HG03469 (cell line): Measurements from ENCODE around the gene SLC1A4.
"Not testable (repeated sequence)": the region's sequence is repeated elsewhere in the genome, so short reads cannot be mapped to it uniquely, and the experiment has no call there.

Experiments used
- ATAC-seq: cut with Tn5 transposase; IDR thresholded peaks from one replicate; pipeline ENCODE4 v1.9.1; 2021; ENCODE audit warnings: mild to moderate bottlenecking, moderate library complexity, moderate number of reproducible peaks; ENCODE audit not compliant: unreplicated experiment

The SLC1A4 gene

DNA sequence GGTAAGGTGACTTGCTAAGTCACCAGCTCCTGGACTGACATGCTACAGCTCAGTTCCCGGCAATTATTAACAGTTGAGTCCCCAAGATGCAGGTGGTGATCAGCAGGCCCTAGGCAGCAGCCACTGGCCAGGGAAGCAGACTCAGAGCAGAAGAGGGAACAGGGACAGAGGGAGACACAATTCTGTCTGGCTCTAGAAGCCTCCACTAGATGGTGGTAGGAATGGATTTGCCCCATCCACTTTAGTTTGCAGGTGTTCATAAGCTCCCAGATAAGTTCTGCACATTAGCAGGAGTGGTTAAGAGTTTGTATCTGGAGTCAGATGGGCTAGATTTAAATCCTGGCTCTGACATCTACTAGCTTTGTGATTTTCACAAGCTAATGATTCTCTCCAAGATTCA is 25.5 kb upstream of the SLC1A4 start:
- no peak for ATAC-seq

DNA sequence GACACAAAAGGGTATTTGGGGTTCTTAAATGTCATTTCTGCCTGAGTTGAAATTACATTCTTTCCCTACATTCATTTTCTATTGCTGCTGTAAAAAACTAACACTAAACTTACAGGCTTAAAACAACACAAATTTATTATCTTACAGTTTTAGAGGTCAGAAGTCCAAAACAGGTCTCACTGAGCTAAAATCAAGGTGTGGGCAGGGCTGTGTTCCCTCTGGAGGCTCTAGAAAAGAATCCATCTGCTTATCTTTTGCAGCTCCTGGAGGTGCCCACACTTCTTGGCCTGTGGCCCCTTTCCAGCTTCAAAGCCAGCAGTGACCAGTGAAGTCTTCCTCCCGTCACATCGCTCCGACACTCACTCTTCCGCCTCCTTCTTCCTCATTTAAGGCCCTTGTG is 23.2 kb upstream of the SLC1A4 start:
- no peak for ATAC-seq

DNA sequence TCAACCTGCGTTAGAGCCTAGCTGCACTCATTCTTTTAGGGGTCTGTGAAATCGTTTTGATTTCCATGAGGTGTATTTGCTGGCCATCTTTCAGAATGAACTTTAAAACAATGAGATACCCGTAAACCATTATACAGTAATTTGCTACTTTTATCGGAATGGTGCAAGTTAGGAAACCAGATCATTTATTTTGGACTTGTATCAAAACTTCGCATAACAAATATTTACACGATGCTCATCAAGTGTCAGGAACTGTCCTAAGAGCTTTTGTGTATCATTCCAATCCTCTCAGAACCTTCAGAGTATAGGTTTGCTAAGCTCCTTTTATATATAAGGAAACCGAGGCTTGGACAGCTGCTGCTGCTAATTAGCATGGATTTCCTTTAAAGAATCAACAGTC is 22.4 kb upstream of the SLC1A4 start:
- ATAC-seq = no peak

- no peak for ATAC-seq
Observed at GRCh38 chr2:64967601-64968000, 21.6 kb upstream of the SLC1A4 start.

GRCh38 chr2:64969086-64969485 is 20.1 kb upstream of the SLC1A4 start:
- ATAC-seq = not testable (repeated sequence)

- no peak for ATAC-seq
Observed at GRCh38 chr2:64970495-64970894, 18.7 kb upstream of the SLC1A4 start.

DNA sequence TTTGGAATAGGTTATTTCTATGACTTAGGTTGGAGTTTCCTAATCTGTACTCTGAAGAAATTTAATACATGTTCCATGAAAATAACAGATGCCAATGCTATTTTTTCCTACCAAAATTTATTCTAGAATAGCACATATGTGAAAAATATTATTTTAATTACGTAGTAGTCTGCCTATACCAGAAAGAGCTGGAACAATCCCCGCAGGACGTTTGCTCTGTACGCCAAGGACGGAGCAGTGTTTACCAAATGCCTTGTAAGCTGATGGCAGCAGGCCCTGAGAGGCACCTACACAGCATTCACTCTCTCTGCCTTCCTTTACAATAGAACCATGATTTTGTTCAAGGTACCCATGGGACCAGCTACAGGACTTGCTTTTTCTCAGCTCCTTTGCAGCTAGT is 16.8 kb upstream of the SLC1A4 start:
- no peak for ATAC-seq

- ATAC-seq = no peak
Observed at GRCh38 chr2:64972876-64973275, 16.3 kb upstream of the SLC1A4 start.

GRCh38 chr2:64975232-64975821 is 13.9 kb upstream of the SLC1A4 start:
- ATAC-seq = no peak

- no peak for ATAC-seq
Observed at GRCh38 chr2:64976276-64976675, 12.9 kb upstream of the SLC1A4 start.

GRCh38 chr2:64978514-64979268 is 10.5 kb upstream of the SLC1A4 start:
- ATAC-seq = no peak

DNA sequence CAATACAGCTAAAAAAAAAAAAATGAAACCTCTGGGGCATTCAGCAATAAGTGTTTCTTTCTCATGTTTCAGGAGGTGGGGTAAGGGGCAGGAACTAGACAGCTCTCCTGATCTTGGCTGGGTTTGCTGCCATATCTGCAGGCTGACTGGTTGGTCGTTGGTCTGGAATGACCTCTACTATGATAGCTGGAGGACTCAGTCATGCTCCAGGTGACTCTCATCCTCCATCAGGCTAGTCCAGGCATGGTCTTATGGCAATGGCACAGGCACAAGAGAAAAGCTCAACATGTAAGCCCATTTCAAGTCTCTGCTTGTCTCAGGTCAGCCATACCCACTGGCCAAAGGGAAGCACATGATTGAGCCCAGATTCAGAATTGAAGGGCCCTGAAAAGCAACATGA is 9.5 kb upstream of the SLC1A4 start:
- no peak for ATAC-seq

DNA sequence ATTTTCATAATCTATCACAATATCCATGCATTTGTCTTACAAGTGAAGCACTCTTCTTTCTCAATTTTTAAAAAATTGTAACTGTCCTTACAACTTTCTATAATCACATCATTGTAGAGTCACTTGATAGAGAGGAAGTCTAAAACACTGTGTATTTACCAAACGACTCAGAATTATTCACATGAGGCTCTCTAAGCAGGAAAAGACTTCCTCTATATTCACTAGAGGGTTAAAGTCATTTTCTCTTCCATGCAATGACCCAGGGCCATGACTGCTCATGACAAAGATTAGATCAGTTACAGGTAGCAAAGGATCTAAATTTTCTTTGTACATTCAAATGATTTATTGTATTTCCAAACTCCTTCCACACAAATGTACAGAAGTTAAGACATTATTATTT is 9.0 kb upstream of the SLC1A4 start:
- ATAC-seq = no peak

- ATAC-seq = peak; percentile 43
Observed at GRCh38 chr2:64982311-64982857, 6.8 kb upstream of the SLC1A4 start.

DNA sequence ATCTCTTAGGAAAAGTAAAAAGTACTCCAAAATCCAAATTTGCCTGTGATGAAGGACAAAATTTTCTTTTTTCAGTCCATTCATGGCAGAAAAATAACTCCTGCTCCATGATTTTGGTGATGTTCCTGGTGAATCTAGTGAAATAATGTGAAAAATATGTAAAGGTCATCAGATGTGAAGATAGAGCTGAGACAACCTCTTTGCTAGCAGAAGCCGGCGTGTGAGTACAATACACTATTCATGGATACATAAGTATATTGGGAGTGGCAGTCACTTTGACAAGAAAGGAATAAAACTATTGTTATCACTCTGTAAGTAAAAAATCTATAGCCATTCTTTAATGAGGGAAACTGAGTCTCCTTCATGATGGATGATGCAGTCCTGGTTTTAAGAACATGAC is 6.3 kb upstream of the SLC1A4 start:
- ATAC-seq = no peak

DNA sequence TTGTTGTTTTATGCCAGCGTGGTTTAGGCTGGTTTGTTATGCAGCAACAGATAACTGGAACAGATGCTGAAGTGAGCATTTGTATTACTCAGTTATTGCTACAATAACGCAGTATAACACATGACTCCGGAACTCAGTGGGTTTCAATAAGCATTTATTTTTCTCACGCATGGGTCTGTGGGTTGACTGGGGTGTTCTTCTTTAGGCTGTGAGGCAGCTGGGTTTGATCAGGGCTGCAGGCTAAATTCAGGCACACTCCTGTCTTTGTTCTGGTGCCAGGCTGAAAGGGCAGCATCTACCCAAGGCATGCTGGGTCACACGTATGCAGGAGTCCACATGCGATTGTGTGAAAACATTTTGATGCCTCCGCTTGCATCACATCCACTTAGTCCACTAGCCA is 3.8 kb upstream of the SLC1A4 start:
- no peak for ATAC-seq

DNA sequence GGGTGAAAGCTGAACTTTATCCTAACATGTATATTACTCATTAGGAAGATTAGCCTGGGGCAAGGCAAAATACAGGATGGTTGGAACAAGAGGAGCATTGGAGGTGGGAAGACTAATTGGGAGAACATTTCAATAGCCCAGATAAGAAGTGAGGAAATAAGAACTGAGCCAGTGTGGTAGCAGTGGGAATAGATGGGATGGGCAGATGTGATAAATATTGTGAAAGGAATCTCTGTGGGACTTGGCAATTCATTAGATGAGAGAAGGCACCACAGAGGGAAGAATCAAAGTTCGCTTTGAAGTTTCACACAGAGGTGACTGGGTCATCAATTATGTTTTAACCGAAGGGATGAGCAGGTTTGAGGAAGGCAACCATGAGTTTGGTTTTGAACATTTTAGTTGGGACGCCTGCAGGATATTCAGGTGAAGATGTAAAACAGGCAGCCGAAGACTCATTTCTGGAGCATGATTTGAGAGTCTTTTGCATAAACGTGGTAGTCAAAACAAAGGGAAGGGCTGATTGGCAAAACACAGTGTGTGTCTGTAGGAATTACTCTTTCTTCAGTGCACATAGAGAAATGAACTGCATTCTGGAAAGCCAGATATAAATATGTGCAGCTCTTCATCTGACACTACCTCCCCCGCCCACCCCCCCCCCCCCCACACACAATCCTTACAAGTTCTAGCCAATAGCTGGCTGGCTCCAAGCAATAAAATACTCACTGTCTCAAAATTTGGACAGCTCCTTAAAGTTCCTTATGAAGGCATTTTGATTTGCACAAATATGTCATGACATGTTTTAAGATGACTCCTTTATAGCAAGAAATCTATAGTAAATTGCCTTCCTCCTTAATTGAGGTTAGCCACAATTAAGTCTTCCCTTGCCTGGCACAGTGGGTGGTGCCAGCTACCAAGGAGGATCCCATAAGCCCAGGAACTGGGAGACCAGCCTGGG is 1.9 kb upstream of the SLC1A4 start:
- no peak for ATAC-seq

GRCh38 chr2:64987956-64988419 is 1.2 kb upstream of the SLC1A4 start:
- peak; percentile 7 for ATAC-seq

GRCh38 chr2:64988420-64989125 is 626 bp upstream of the SLC1A4 start:
- ATAC-seq = no peak

GRCh38 chr2:64989982-64990614 is 899 bp downstream of the SLC1A4 start:
- ATAC-seq = no peak
